RWPE1 (cell line): Measurements from ENCODE around the gene MRPS11.

Experiments
- CTCF ChIA-PET: fragments of 350-600 bp; sonication (Branson Sonifier 250); formaldehyde crosslinking; extraction: SDS; loops from one replicate; lab custom pipeline; 2021; lab: Yijun Ruan, JAX
- POLR2A ChIA-PET: fragments of 400-600 bp; formaldehyde crosslinking; extraction: SDS; loops from one replicate; lab custom pipeline; 2020; ENCODE audit warnings: antibody characterized with exemption; ENCODE audit not compliant: low non-redundant PET; lab: Yijun Ruan, JAX
- DNase-seq: peaks from one replicate; pipeline ENCODE4 v3.0.0; 2012; ENCODE audit warnings: low spot score
- H3K27ac ChIP-seq: fragments of 450-650 bp; 2 replicates; pipeline ENCODE4 v1.5.1; 2017
- CTCF ChIP-seq: fragments of 450-650 bp; conservative IDR thresholded peaks from 2 replicates; pipeline ENCODE4 v1.5.1; 2017; ENCODE audit warnings: low read depth, mild to moderate bottlenecking

The MRPS11 gene

GRCh38 chr15:88477126-88477525 is 9.6 kb downstream of the MRPS11 start:
- no peak overlapping the region for H3K27ac ChIP-seq
- DNase-seq: no peak
- no peak for TF ChIP-seq CTCF
- CTCF ChIA-PET: interaction anchor here (0.6 to 1.1 kb wide), 5 partner anchors 9 to 1286 kb away, joined by 3 read pairs; no protein-coding TSS in a partner anchor
- POLR2A ChIA-PET: no interaction called here

GRCh38 chr15:88477904-88478303 is 10.4 kb downstream of the MRPS11 start:
- POLR2A ChIA-PET: no interaction called here
- CTCF ChIA-PET: interaction anchor here (0.6 kb wide), 1 partner anchor 150 kb away, joined by 3 read pairs; no protein-coding TSS in a partner anchor
- no peak for TF ChIP-seq CTCF
- no peak overlapping the region for H3K27ac ChIP-seq
- DNase-seq: no peak

GRCh38 chr15:88479169-88479568 is 11.7 kb downstream of the MRPS11 start:
- H3K27ac ChIP-seq: no peak overlapping the region
- DNase-seq: no peak
- TF ChIP-seq CTCF: no peak
- POLR2A ChIA-PET: no interaction called here
- CTCF ChIA-PET: no interaction called here

GRCh38 chr15:88480981-88481380 is 13.5 kb downstream of the MRPS11 start:
- CTCF ChIA-PET: no interaction called here
- no peak overlapping the region for H3K27ac ChIP-seq

GRCh38 chr15:88482263-88482662 is 14.8 kb downstream of the MRPS11 start:
- TF ChIP-seq CTCF: no peak
- ChIA-PET POLR2A (no interaction called here), CTCF (no interaction called here)
- no peak for DNase-seq
- no peak overlapping the region for H3K27ac ChIP-seq

More at GRCh38 chr15:88480981-88481380, 13.5 kb downstream of the MRPS11 start:
- POLR2A ChIA-PET: no interaction called here
- no peak for TF ChIP-seq CTCF
- no peak for DNase-seq

GRCh38 chr15:88484682-88485331 is 17.3 kb downstream of the MRPS11 start:
- no peak overlapping the region for H3K27ac ChIP-seq
- DNase-seq: no peak
- TF ChIP-seq CTCF: no peak
- ChIA-PET CTCF (no interaction called here), POLR2A (no interaction called here)
